Effector memory CD4-positive, alpha-beta T cell (primary cell): Measurements from ENCODE around the gene KDM2A.
"Not testable (repeated sequence)": the region's sequence is repeated elsewhere in the genome, so short reads cannot be mapped to it uniquely, and the experiment has no call there.

Experiments used
- DNase-seq, 3 donors: peaks; one replicate each; pipeline ENCODE4 v3.0.0-alpha.2; 2020
- H3K27ac ChIP-seq: 2 replicates; pipeline ENCODE4 v1.7.0; 2013; ENCODE audit warnings: mild to moderate bottlenecking, low read length, moderate library complexity; ENCODE audit not compliant: insufficient read depth, poor library complexity, severe bottlenecking
- H3K27me3 ChIP-seq: replicated peaks from 2 replicates; pipeline ENCODE4 v1.7.0; 2013; ENCODE audit warnings: mild to moderate bottlenecking, low read length; ENCODE audit not compliant: insufficient read depth, control insufficient read depth, poor library complexity, severe bottlenecking
- H3K36me3 ChIP-seq: 2 replicates; pipeline ENCODE4 v1.7.0; 2013; ENCODE audit warnings: mild to moderate bottlenecking, low read length, moderate library complexity; ENCODE audit not compliant: control insufficient read depth, insufficient read depth
- H3K4me1 ChIP-seq: 2 replicates; pipeline ENCODE4 v1.7.0; 2013; ENCODE audit warnings: low read length, mild to moderate bottlenecking; ENCODE audit not compliant: control insufficient read depth, insufficient read depth, poor library complexity, severe bottlenecking
- H3K4me3 ChIP-seq: 2 replicates; pipeline ENCODE4 v1.7.0; 2013; ENCODE audit warnings: low read length, low read depth, mild to moderate bottlenecking; ENCODE audit not compliant: insufficient read depth, poor library complexity, severe bottlenecking
- H3K9me3 ChIP-seq: 2 replicates; pipeline ENCODE4 v1.7.0; 2013; ENCODE audit warnings: mild to moderate bottlenecking, low read length, moderate library complexity; ENCODE audit not compliant: control insufficient read depth

KDM2A gene

GRCh38 chr11:67130861-67131260, 11.8 kb downstream of the KDM2A start:
- H3K27me3 ChIP-seq, H3K27ac ChIP-seq, H3K4me1 ChIP-seq, H3K4me3 ChIP-seq, H3K9me3 ChIP-seq, DNase-seq: not testable (repeated sequence)
- H3K36me3 ChIP-seq: peaks cover 49% of the 10 kb centered on the region

GRCh38 chr11:67136156-67136555, 17.1 kb downstream of the KDM2A start:
- no peaks in the 10 kb centered on the region for H3K4me1 ChIP-seq
- H3K9me3 ChIP-seq: no peaks in the 10 kb centered on the region
- no peak overlapping the region for H3K27ac ChIP-seq
- no peaks in the 10 kb centered on the region for H3K27me3 ChIP-seq
- H3K36me3 ChIP-seq: peaks cover 44% of the 10 kb centered on the region
- no peak for DNase-seq
- H3K4me3 ChIP-seq: no peak overlapping the region

GRCh38 chr11:67138922-67139321, 19.9 kb downstream of the KDM2A start:
- H3K36me3 ChIP-seq: peaks cover 30% of the 10 kb centered on the region
- no peak overlapping the region for H3K27ac ChIP-seq
- DNase-seq: no peak

GRCh38 chr11:67146516-67147226, 27.6 kb downstream of the KDM2A start:
- H3K27me3 ChIP-seq: no peaks in the 10 kb centered on the region
- no peak for DNase-seq
- H3K4me1 ChIP-seq: no peaks in the 10 kb centered on the region
- H3K36me3 ChIP-seq: peaks cover 21% of the 10 kb centered on the region
- H3K4me3 ChIP-seq: no peak overlapping the region
- H3K27ac ChIP-seq: no peak overlapping the region
- no peaks in the 10 kb centered on the region for H3K9me3 ChIP-seq

More at GRCh38 chr11:67138922-67139321, 19.9 kb downstream of the KDM2A start:
- H3K4me1 ChIP-seq: no peaks in the 10 kb centered on the region
- H3K27me3 ChIP-seq: no peaks in the 10 kb centered on the region
- no peak overlapping the region for H3K4me3 ChIP-seq
- H3K9me3 ChIP-seq: no peaks in the 10 kb centered on the region

- H3K27ac ChIP-seq: no peak overlapping the region
- no peak for DNase-seq
- H3K36me3 ChIP-seq: peaks cover 24% of the 10 kb centered on the region
- H3K4me3 ChIP-seq: no peak overlapping the region
- H3K27me3 ChIP-seq: no peaks in the 10 kb centered on the region
- no peaks in the 10 kb centered on the region for H3K4me1 ChIP-seq
- no peaks in the 10 kb centered on the region for H3K9me3 ChIP-seq
Observed at GRCh38 chr11:67153971-67154370, 34.9 kb downstream of the KDM2A start.

GRCh38 chr11:67154726-67155125, 35.7 kb downstream of the KDM2A start:
- DNase-seq: no peak
- no peaks in the 10 kb centered on the region for H3K9me3 ChIP-seq
- H3K4me3 ChIP-seq: no peak overlapping the region
- no peak overlapping the region for H3K27ac ChIP-seq
- no peaks in the 10 kb centered on the region for H3K27me3 ChIP-seq
- peaks cover 23% of the 10 kb centered on the region for H3K36me3 ChIP-seq
- no peaks in the 10 kb centered on the region for H3K4me1 ChIP-seq

GRCh38 chr11:67157691-67158090, 38.6 kb downstream of the KDM2A start:
- DNase-seq: no peak
- H3K27ac ChIP-seq: no peak overlapping the region
- no peaks in the 10 kb centered on the region for H3K9me3 ChIP-seq
- H3K36me3 ChIP-seq: peaks cover 5% of the 10 kb centered on the region
- H3K27me3 ChIP-seq: no peaks in the 10 kb centered on the region
- H3K4me3 ChIP-seq: no peak overlapping the region
- H3K4me1 ChIP-seq: no peaks in the 10 kb centered on the region

- Histone ChIP-seq H3K4me1 (no peaks in the 10 kb centered on the region), H3K27ac (no peak overlapping the region), H3K27me3 (no peaks in the 10 kb centered on the region), H3K4me3 (no peak overlapping the region), H3K36me3 (peaks cover 1% of the 10 kb centered on the region), H3K9me3 (no peaks in the 10 kb centered on the region)
- no peak for DNase-seq
Observed at GRCh38 chr11:67158221-67158620, 39.2 kb downstream of the KDM2A start.

GRCh38 chr11:67160045-67160444, 41.0 kb downstream of the KDM2A start:
- Histone ChIP-seq H3K27ac (no peak overlapping the region), H3K4me3 (no peak overlapping the region), H3K9me3 (no peaks in the 10 kb centered on the region), H3K36me3 (no peaks in the 10 kb centered on the region), H3K27me3 (no peaks in the 10 kb centered on the region), H3K4me1 (no peaks in the 10 kb centered on the region)
- DNase-seq: no peak

- Histone ChIP-seq H3K36me3 (no peaks in the 10 kb centered on the region), H3K27me3 (no peaks in the 10 kb centered on the region), H3K4me1 (no peaks in the 10 kb centered on the region), H3K27ac (no peak overlapping the region), H3K4me3 (no peak overlapping the region), H3K9me3 (no peaks in the 10 kb centered on the region)
- DNase-seq: no peak
Observed at GRCh38 chr11:67160872-67161783, 42.1 kb downstream of the KDM2A start.
